GM15510 (cell line): Measurements from ENCODE around the gene ACOT11.

Experiments
- POLR2A ChIP-seq: IDR thresholded peaks from 3 replicates; pipeline ENCODE4 v1.6.1; 2011; ENCODE audit warnings: borderline replicate concordance; ENCODE audit not compliant: insufficient read length; ENCODE audit errors: extremely low read depth

The ACOT11 gene

DNA sequence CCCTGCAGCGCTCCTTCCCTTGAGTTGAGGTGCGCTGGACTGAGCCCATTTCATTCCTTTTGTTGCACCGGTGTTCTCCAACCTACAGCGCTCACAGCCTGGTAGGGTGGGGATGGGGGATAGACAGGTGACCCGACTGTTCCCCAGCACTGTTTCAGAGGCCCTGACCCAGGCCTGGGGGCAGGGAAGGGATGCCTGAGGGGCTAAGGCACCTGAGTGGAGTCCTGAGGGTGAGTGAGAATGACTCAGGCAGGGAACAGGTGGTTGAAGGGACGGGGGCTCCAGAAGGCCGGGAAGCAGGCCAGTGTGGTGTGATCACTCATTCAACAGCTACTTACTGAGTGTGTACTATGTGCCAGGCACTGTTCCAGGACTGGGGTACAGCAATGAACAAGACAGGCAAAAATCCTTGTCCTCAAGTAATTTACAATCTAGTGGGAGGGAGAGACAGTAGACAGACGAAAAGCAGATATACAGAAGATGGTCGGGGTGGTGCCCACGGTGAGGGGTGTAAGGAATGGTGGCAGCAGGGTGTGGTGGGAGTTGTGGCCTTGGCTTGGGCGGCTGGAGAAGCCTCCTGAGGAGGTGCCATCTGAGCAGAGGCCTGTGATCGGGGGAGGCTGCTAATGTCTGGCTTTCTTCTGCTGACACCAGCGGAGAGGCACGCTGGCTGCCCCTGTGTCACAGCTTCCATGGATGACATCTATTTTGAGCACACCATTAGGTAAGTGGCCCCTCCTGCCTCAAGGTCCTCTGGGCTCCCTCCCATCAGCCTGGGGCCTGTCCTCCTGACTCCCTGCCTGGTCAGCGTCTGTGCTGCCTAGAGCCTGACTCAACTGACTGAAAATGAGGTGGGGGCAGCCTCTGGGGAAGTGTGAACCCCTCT, 37.4 kb downstream of the ACOT11 start:
- TF ChIP-seq POLR2A: no peak

- TF ChIP-seq POLR2A: no peak
Observed at GRCh38 chr1:54588377-54588776, 40.3 kb downstream of the ACOT11 start.

- TF ChIP-seq POLR2A: no peak
Observed at GRCh38 chr1:54591127-54591756, 43.2 kb downstream of the ACOT11 start.

- TF ChIP-seq POLR2A: no peak
Observed at GRCh38 chr1:54593571-54594160, 45.6 kb downstream of the ACOT11 start.

GRCh38 chr1:54594463-54594862, 46.4 kb downstream of the ACOT11 start:
- TF ChIP-seq POLR2A: no peak

DNA sequence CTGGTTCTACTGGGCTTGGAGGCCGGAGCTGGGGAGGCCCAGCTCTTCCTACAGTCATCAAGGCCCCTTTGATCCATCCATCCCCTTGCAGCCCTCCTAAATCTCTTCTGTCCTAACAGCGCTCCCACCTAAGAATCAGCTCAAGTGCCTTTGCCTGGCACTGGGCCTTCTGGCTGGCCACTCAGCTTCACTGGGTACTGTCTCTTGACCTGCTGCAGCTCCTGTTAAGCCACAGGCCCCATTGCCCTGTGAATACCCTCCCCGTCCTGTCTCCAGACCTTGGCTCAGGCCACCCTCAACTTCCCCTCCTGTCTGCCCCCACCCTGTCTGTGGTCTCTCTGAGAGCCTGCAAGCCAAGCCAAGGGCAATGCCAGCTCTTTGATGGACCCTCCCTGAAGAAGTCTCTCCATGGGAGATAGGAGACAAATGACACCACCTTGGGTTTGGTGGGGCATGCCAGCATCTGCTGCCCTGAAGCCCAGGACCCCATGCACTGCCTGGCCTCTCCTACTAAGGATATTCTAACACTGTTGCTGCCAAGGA, 48.0 kb downstream of the ACOT11 start:
- TF ChIP-seq POLR2A: no peak

GRCh38 chr1:54596756-54597155, 48.7 kb downstream of the ACOT11 start:
- TF ChIP-seq POLR2A: no peak

- TF ChIP-seq POLR2A: no peak
Observed at GRCh38 chr1:54597455-54598030, 49.5 kb downstream of the ACOT11 start.

GRCh38 chr1:54599211-54599823, 51.3 kb downstream of the ACOT11 start:
- no peak for TF ChIP-seq POLR2A

GRCh38 chr1:54600947-54601721, 53.1 kb downstream of the ACOT11 start:
- no peak for TF ChIP-seq POLR2A

DNA sequence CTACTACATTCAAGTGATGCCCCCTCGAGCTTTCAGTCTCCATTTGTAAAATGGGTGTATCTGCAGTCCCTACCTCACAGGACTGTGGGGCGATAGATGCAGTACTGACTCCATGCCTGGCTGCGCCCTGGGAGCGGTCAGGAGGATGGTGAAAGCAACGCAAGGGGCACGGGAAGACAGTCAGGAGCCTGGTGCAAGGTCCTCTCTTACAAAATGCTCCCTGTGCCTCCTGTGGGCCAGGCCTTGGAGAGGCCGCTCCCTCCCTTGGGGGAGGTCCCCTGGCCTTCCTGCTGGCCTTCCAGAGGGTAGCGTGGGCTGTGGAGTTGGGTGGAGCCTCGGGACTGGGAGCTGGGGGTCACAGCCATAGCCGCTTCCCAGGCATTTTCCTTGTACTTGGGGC, 53.7 kb downstream of the ACOT11 start:
- TF ChIP-seq POLR2A: no peak

DNA sequence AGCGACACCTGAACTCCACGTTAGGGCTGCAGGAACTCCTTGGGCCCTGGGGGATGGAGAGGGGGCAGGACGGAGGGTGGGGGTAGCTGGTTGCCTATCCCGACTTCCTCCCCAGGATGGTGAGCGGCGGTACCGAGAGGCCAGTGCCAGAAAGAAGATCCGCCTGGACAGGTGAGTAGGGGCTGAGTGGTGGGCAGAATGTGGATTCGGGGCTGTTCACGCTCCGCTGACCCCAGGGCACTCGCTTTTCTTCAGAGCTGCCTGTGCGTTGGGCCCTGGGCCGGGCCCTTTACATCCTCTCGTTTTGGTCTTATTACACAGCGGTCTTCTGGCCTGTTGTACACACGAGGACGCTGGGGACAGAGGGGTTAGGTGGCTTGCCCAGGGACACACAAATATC, 54.5 kb downstream of the ACOT11 start:
- TF ChIP-seq POLR2A: no peak

DNA sequence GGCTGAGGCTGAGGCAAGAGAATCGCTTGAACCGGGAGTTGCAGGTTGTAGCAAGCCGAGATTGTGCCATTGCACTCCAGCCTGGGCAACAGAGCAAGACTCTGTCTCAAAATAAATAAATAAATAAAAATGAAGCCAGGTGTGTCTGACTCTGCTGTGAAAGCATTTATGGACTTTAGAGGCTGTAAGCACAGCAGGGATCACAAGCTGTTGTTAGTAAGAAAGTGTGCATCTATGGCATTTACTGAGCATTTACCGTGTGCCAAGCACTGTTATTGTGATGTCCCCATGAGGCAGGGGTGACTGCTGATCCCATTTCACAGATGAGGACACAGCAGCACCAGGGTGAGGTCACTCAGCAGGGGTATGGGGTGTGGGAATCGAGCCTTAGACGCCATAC, 55.2 kb downstream of the ACOT11 start:
- no peak for TF ChIP-seq POLR2A

- no peak for TF ChIP-seq POLR2A
Observed at GRCh38 chr1:54604051-54604450, 56.0 kb downstream of the ACOT11 start.

GRCh38 chr1:54604572-54605370, 56.7 kb downstream of the ACOT11 start:
- no peak for TF ChIP-seq POLR2A
